HUES64 (cell line): Measurements from ENCODE around the gene PACSIN1.

Experiments used
- H3K27ac ChIP-seq: 2 replicates; pipeline ENCODE4 v1.7.0; 2013; ENCODE audit warnings: low read depth, low read length, inconsistent platforms
- H3K27me3 ChIP-seq: 2 replicates; pipeline ENCODE4 v1.6.1; 2013; ENCODE audit warnings: mild to moderate bottlenecking, low read length; ENCODE audit not compliant: insufficient read depth
- H3K36me3 ChIP-seq: 2 replicates; pipeline ENCODE4 v1.6.1; 2013; ENCODE audit warnings: mild to moderate bottlenecking, low read length; ENCODE audit not compliant: insufficient read depth
- H3K4me1 ChIP-seq: 2 replicates; pipeline ENCODE4 v1.6.1; 2013; ENCODE audit warnings: mild to moderate bottlenecking, low read length, moderate library complexity; ENCODE audit not compliant: insufficient read depth
- H3K4me3 ChIP-seq: 2 replicates; pipeline ENCODE4 v1.5.1; 2013; ENCODE audit warnings: mild to moderate bottlenecking, low read length, moderate library complexity
- H3K9ac ChIP-seq: 2 replicates; pipeline ENCODE4 v1.6.1; 2013; ENCODE audit warnings: mild to moderate bottlenecking, low read depth, low read length
- H3K9me3 ChIP-seq: 2 replicates; pipeline ENCODE4 v1.6.1; 2013; ENCODE audit warnings: low read depth, low read length; ENCODE audit not compliant: insufficient read depth
- WGBS: fragments of 150-250, 120-280 bp; methylation state at CpG from one replicate; pipeline ENCODE4 v1.1.7; 2013; ENCODE audit warnings: missing lambda C conversion rate; 5-methylcytosine and 5-hydroxymethylcytosine counted together

Gene PACSIN1

DNA sequence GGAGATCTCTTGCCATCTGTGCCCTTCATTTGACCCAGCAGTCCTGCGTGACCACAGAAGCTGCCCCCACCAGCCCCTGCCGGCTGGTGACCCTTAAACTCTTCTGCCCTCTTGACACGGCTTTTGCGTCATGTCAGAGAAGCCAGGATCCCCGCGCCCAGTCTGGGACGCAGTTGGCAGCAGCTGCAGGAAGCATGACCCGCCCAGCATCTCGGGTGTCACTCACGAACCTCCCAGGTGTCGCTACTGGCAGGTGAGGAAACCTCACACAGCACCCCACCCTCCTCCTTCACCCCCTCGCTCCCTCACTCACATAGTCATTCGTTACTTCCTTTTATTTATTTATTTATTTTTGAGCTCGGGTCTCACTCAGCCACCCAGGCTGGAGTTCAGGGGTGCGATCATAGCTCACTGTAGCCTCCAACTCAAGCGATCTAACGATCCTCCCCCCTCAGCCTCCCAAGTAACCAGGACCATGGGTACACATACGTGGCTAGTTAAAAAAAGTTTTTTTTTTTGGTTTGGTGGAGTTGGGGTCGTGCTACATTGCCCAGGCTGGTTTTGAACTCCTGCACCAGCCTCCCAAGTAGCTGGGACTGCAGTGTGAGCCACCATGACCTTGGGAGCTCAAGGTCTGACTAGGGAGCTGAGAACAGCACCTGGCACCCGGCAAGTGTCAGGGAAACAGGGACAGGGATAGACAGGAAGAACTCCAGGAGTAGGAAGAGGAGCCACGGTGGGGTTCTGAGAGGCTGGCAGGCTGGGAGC lies 104.4 kb downstream of the PACSIN1 start:
- no peak overlapping the region for H3K4me3 ChIP-seq
- no peak overlapping the region for H3K9ac ChIP-seq
- no peaks in the 10 kb centered on the region for H3K36me3 ChIP-seq
- H3K27ac ChIP-seq = no peak overlapping the region
- 93% methylated on average over 21 of the region's 21 CpGs for WGBS
- H3K9me3 ChIP-seq = no peaks in the 10 kb centered on the region
- H3K27me3 ChIP-seq = no peaks in the 10 kb centered on the region
- peaks cover 11% of the 10 kb centered on the region; the same call in 1 of the 2 replicates for H3K4me1 ChIP-seq

DNA sequence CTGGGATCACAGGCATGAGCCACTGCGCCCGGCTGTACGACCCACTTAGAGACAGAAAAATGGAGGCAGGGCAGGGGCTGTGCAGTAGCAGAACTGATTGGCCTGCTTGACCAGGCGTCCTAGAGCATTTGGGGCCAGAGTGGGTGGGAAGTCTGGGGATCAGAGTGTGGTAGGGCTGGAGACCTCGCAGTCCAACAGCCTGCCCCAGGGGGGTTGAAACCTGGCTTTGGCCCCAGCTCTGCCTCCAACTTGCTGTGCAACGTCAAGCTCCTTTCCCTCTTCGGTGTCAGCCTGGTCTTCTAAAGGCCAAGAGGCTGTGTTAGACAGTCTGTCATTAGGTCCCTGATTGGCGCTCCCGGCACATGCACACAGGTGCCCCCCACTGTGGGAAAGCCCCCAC lies 105.5 kb downstream of the PACSIN1 start:
- Histone ChIP-seq H3K27ac (no peak overlapping the region), H3K4me3 (no peak overlapping the region), H3K9ac (no peak overlapping the region), H3K4me1 (peaks cover 14% of the 10 kb centered on the region; the same call in 1 of the 2 replicates), H3K27me3 (no peaks in the 10 kb centered on the region), H3K9me3 (no peaks in the 10 kb centered on the region), H3K36me3 (no peaks in the 10 kb centered on the region)
- WGBS = 91% methylated on average over 9 of the region's 9 CpGs

DNA sequence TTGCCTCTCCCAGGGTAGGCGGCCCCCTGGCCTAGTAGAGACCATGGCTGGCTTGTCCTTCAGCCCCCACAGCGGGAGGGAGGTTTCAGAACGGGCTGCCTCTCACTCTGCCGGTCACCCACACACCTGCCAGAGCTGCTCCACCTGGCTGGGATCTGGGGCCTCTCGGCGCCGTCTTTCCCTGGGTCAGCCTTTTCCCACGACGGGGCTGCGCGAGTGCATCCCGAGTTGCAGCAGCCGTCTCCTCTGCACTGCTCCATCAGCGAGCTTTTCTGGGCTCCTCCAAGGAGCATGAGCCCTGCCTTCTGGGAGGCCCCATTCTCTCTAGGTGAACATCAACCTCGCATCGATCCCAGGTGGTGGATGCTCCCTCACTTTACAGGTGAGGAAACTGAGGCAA lies 106.1 kb downstream of the PACSIN1 start:
- Histone ChIP-seq H3K27me3 (no peaks in the 10 kb centered on the region), H3K9me3 (no peaks in the 10 kb centered on the region), H3K4me3 (no peak overlapping the region), H3K4me1 (peaks cover 13% of the 10 kb centered on the region; the same call in 1 of the 2 replicates), H3K27ac (no peak overlapping the region), H3K9ac (no peak overlapping the region), H3K36me3 (no peaks in the 10 kb centered on the region)
- 85% methylated on average over 16 of the region's 16 CpGs for WGBS

DNA sequence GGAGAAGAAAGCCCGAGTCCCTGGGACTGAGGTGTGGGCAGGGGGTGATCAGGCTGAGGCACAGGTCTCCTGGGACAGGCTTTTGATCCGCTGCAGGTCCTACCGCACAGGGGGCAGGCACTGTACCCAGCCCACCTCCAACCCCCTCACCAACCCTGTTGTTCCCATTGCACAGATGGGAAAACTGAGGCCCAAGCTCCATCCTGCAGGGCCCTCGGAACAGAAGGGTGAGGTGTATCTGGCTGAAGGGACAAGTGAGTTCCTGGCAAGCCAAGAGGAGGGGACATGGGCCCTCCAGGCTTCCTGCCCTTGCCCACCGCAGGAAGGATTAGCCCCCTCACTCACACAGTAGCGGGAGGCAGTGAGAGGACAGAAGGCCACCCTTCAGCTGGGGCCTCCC lies 106.7 kb downstream of the PACSIN1 start:
- Histone ChIP-seq H3K9ac (no peak overlapping the region), H3K4me3 (no peak overlapping the region), H3K4me1 (peaks cover 12% of the 10 kb centered on the region; the same call in 1 of the 2 replicates), H3K9me3 (no peaks in the 10 kb centered on the region), H3K36me3 (no peaks in the 10 kb centered on the region), H3K27me3 (no peaks in the 10 kb centered on the region), H3K27ac (no peak overlapping the region)
- WGBS = 95% methylated on average over 5 of the region's 6 CpGs

DNA sequence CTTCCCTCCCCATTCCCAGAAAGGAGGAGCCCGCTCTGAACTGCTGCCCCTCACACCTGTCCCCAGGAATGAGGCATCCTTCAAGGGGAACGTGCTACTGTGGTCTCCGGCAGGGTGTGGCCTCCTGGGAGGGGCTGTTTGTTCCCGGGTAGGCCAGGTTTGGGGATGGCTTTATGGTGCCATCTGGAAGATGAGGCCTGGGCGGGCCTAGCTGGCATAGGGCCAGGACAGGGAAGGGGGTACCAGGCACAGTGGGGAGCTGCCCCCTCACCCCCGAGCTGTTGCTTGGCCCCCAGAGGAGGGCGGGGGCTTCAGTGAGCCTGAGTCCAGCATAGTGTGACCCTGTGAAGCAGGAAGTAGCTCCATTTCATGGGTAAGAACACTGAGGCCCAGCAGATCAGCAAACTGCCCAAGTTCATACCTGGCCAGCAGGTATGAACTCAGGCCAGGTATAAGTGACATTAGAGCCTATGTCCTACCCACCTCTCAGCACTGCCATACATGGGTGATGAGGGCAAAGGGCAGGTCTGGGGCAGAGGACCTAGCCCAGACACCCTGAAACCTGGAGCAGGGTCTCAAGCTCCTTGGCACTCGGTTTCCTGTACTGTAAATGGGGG lies 107.8 kb downstream of the PACSIN1 start:
- Histone ChIP-seq H3K36me3 (no peaks in the 10 kb centered on the region), H3K4me1 (peaks cover 6% of the 10 kb centered on the region; the same call in 1 of the 2 replicates), H3K4me3 (no peak overlapping the region), H3K9me3 (no peaks in the 10 kb centered on the region), H3K27ac (no peak overlapping the region), H3K27me3 (no peaks in the 10 kb centered on the region), H3K9ac (no peak overlapping the region)
- 80% methylated on average over 8 of the region's 8 CpGs for WGBS

DNA sequence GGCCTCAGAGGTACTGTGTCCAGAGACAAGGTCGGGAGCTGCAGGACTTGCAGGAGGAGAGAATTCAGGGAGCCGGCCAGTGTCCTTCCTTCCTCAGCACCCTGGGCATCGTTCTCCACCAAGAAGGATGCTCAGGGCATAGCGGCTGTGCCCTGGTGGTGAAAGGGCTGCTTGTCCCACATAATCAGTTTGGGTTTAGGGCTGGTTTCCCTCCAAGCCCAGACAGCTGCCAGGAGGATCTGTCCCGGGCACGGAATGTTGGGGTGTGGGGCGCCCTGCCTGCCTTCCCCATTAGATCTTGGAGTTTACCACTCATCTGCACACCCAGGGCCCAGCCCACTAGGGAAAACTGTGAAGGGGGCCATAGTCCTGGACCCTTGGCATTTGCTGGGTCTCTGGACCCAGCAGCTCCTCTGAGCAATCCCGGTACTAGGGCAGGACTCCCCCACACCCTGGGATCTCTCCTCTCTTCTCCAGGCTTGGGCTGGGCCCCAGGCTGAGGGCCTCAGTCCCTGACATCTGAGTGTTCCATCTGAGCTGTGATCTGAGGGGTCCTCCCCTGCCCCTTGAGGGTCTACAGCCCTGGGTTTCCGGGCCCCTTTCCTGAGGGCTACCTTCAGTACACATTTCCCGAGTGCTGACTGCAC lies 108.9 kb downstream of the PACSIN1 start:
- no peaks in the 10 kb centered on the region for H3K9me3 ChIP-seq
- peaks cover 6% of the 10 kb centered on the region; the same call in 1 of the 2 replicates for H3K4me1 ChIP-seq
- H3K9ac ChIP-seq = no peak overlapping the region
- no peaks in the 10 kb centered on the region for H3K27me3 ChIP-seq
- H3K27ac ChIP-seq = peak overlapping the region; percentile 48; the same call in 1 of the 2 replicates
- WGBS = 86% methylated on average over 10 of the region's 10 CpGs
- no peak overlapping the region for H3K4me3 ChIP-seq
- H3K36me3 ChIP-seq = no peaks in the 10 kb centered on the region

DNA sequence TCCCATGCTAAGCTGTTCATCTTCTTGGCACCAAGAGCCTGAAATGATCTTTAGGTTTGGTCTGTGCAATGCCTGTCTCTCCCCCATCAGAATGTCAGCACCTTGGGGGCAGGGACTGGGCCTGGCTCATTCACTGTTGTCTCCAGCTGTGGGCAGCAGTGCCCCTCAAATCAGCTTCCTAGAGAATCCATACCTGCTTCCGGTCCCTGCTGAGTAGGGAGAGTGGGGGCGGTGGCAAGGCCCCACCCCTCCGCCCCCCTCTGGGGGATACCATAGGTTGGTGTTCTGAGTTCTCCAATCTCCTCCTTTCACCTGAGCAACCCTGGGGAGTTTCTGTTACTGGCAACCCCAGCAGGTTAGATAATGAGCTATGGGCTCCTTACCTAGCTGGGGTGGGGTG lies 109.5 kb downstream of the PACSIN1 start:
- H3K27me3 ChIP-seq = no peaks in the 10 kb centered on the region
- WGBS = 39% methylated on average over 3 of the region's 3 CpGs
- no peak overlapping the region for H3K4me3 ChIP-seq
- peak overlapping the region; percentile 48 for H3K27ac ChIP-seq
- no peaks in the 10 kb centered on the region; the same call in 1 of the 2 replicates for H3K36me3 ChIP-seq
- H3K9me3 ChIP-seq = no peaks in the 10 kb centered on the region
- H3K9ac ChIP-seq = no peak overlapping the region
- H3K4me1 ChIP-seq = peaks cover 6% of the 10 kb centered on the region; the same call in 1 of the 2 replicates

DNA sequence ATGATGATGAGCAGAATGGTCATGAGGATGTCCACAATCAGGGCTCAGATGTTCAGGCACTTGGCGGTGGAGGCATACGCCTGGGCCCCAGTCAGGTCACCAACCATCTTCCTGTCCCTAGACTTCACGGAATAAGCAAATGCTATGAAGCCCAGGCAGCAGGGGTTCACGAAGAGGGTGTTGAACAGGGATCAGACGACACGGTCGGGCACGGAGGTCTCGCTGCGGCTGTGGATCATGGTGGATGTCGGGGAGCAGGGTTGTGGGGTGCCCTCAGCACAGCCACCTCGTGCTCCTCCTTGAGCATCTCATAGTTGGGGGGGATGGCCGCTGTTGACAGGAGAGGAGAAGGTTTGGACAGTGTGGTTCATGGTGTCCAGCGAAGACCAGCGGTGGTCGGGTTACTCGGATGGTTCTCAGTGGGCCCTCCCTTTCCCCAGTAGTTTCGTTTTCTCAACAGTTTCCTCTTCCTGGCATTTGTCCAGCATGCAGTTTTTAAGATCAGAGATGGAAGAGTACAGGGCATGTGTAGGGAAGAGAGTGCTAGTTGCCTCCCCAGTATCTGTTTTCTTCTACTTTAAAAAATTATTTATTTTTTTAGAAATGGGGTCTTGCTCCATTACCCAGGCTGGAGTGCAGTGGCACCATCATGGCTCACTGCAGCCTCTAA lies 110.5 kb downstream of the PACSIN1 start:
- Histone ChIP-seq H3K9me3 (no peaks in the 10 kb centered on the region), H3K4me1 (peaks cover 6% of the 10 kb centered on the region; the same call in 1 of the 2 replicates), H3K4me3 (no peak overlapping the region), H3K36me3 (no peaks in the 10 kb centered on the region; the same call in 1 of the 2 replicates), H3K27me3 (no peaks in the 10 kb centered on the region), H3K27ac (no peak overlapping the region), H3K9ac (no peak overlapping the region)
- 94% methylated on average over 18 of the region's 18 CpGs for WGBS

DNA sequence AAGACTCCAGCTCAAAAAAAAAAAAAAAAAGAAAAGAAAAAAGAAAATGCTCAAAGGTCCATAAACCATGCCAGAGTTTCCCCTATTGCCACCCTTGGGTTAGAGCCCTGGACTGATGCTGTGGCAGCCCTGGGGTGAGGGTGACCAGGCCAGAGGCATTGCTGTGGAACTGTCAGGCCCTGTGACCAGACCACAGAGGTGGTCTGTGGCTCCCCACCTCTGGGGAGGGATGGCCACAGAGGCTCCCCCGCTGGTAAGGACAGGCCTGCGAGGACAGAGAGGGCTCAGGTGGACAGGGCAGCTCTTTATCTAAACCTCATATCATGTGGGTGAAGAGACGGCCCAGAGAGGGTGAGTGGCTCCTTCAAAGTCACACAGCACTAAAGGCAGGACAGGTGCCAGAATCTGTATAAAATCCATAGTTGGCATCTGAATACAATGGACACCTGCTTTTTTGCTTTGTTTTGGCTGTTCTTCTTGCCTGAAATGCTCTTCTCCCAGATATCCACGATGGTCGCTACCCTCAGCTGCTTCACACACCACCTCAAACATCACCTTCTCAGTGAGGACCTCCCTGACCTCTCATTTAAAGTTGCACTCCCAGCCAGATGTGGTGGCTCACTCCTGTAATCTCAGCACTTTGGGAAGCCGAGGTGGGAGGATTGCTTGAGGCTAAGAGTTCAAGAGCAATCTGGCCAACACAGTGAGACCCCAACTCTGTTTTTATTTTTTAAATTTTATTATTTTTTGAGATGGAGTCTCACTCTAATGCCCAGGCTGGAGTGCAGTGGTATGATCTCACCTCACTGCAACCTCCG lies 112.8 kb downstream of the PACSIN1 start:
- Histone ChIP-seq H3K36me3 (no peaks in the 10 kb centered on the region; the same call in 1 of the 2 replicates), H3K27ac (no peak overlapping the region), H3K4me1 (peaks cover 6% of the 10 kb centered on the region; the same call in 1 of the 2 replicates), H3K9me3 (no peaks in the 10 kb centered on the region), H3K9ac (no peak overlapping the region), H3K27me3 (no peaks in the 10 kb centered on the region), H3K4me3 (no peak overlapping the region)
- 95% methylated on average over 7 of the region's 7 CpGs for WGBS
